ENCODE measurements around the gene SLC35D3.
"Not testable (repeated sequence)": the region's sequence is repeated elsewhere in the genome, so short reads cannot be mapped to it uniquely, and the experiment has no call there.

The SLC35D3 gene, protein sequence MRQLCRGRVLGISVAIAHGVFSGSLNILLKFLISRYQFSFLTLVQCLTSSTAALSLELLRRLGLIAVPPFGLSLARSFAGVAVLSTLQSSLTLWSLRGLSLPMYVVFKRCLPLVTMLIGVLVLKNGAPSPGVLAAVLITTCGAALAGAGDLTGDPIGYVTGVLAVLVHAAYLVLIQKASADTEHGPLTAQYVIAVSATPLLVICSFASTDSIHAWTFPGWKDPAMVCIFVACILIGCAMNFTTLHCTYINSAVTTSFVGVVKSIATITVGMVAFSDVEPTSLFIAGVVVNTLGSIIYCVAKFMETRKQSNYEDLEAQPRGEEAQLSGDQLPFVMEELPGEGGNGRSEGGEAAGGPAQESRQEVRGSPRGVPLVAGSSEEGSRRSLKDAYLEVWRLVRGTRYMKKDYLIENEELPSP

DNA sequence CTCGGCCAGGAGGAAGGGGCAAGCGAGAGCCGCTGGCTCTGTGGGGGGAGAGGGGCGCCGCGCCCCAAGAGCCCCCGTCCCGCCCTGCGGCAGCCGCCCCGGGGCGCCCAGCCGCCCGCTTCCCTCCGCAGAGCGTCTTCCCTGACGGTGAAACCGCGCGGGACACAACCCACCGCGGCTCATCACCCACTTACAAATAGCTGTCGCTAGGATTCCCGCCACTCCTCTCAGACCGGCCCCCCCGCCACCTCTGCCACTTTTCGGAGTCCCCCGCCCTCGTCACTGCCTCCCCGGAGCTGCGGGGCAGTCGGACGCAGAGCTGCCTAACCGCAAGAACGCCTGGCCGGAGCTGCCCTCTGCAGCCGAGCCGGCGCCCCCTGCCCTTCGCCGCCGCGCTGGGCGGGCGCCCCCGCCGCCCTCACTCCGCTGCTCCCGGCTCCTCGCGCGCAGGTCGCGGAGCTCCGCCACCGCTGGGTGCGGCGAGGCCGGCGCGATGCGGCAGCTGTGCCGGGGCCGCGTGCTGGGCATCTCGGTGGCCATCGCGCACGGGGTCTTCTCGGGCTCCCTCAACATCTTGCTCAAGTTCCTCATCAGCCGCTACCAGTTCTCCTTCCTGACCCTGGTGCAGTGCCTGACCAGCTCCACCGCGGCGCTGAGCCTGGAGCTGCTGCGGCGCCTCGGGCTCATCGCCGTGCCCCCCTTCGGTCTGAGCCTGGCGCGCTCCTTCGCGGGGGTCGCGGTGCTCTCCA lies at the start of gene SLC35D3:
Gene SLC35D3, plus strand, starts transcription at position 366 of the 749 bp plus-strand sequence. Its CDS starts 128 bp downstream, at position 494.
- no peak for DNase-seq (ENCODE audit: low read depth)

DNA sequence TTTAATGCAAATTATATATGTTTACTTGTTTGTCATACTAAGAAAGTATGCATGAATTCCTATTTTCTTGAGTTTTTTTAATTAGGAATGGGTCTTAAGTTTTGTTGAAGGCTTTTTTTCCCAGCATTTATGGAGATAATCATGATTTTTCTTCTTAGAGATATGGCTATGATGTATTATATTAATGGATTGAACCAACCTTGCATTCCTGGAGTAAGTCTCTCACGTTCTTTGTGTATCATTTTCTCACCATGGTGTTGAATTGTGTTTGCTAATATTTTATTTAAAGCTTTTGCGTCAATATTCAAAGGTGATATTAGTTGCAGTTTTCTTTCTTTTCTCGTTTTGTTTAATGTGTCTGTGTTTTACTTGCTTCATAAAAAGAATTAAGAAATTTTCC lies 48.4 kb upstream of the SLC35D3 start:
- no peak for DNase-seq (ENCODE audit: low read depth)

DNA sequence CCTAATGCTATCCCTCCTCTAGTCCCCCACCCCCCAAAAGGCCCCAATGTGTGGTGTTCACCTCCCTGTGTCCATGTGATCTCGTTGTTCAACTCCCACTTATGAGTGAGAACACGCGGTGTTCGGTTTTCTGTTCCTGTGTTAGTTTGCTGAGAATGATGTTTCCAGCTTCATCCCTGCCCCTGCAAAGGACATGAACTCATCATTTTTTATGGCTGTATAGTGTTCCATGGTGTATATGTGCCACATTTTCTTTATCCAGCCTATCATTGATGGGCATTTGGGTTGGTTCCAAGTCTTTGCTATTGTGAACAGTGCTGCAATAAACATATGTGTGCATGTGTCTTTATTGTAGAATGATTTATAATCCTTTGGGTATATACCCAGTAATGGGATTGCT lies 45.6 kb upstream of the SLC35D3 start:
- DNase-seq (ENCODE audit: low read depth) = not testable (repeated sequence)

DNA sequence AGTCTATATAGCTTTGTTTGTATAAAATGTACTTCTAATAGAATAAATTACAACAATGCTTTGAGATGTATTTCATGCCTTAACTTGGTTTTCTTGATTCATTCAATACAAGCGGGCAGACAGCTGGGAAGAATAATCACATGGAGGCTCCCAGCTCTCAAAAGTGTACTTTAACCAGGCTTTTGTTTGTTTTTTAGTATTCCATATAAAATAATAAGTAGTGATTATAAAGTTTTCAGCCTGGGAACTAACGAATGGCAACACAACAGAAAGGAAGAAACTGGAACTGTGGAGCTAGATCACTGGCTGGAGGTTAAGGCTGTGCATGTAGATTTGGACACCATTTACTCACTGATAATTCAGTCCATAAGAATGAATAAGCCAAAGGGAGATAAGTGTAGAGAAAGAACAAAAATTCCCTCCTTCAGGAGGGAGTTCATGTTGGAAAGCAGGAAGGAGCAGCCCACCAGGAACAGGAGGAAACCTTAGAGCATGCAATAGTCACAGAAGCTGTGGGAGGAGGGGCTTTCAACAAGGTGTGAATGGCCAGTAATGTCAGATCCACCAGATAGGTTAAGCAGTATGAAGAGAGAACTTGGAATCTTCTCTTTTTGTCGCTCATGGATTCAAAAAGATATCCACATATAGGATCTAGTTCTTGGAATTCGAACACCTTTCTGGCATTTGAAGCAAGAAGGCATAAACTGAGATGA lies 41.2 kb upstream of the SLC35D3 start:
- no peak for DNase-seq (ENCODE audit: low read depth)

DNA sequence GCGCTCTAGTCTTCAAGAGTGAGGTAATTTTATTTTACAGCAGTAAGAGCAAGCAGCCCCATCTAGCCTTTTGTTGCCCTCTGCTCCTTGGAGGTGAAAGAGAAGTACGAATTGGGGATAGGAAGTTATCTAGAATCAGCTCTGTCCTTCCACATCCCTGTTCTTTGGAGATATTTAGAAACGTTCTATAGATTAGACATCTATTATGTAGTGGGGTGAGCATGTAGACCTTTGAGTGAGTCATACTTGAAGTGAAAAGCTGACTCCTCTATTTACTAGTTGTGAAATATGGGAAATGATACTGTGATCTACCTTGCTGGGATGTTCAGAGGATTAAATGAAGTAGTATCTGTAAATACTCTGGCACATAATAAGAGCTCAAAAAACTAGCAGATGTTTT lies 36.0 kb upstream of the SLC35D3 start:
- no peak for DNase-seq (ENCODE audit: low read depth)

DNA sequence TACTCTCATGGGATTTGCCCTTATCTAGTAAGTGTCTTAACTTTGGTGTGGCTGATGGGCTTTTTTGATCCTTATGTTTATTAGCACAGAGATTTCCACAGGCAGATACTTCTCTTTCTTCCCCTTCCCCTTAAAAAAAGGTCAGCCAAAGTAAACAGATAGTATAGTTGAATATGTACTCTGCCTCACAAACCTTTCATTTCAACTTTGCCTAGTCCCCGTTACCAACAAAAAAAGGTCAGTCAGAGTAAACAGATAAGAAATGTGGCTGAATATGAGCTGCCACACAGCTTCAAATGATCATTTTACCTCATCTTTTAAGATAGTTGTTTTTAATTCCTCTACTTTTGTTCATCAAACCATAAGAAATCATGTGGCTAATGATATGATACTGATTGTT lies 34.1 kb upstream of the SLC35D3 start:
- DNase-seq (ENCODE audit: low read depth) = no peak

DNA sequence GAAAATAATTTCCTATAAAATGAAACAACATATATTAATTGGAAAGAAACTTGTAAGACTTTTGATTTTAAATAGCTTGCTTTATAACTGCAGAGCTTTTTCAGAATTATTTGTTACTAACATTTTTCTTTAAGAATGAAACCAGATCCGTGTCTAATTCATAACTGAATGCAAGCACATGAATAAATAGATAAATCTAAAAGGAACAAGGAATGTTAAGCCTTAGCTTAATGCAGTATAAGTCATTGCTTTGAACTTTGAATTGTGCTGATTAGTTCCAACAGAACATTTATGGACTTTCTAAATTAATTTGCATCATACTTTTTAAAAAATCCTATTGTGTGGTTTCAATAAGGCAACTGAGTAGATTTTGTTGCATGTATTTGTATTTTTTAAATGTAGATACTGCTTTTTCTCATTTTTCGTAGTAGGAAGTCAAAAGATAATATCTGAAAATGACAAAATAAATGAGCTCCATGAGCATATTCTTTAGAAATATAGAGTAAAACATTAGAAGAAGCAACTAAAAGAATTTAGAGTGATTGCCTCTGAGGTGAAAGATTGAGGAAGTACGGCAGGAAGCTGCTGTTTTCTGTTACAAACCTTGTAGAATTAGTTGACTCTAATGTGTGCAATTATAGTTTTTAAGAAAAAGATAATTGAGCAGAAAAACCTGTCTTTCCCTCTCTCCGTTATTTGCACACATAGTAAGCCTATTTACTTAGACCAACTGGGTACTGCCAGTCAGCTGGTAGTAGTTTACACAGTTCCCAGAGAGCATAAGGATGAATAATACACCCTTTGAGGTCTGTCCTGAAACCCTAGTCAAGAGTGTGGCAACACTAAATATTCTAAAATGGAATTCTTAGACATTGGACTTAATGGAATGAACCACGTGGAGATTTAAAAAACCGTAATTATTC lies 32.6 kb upstream of the SLC35D3 start:
- no peak for DNase-seq (ENCODE audit: low read depth)

DNA sequence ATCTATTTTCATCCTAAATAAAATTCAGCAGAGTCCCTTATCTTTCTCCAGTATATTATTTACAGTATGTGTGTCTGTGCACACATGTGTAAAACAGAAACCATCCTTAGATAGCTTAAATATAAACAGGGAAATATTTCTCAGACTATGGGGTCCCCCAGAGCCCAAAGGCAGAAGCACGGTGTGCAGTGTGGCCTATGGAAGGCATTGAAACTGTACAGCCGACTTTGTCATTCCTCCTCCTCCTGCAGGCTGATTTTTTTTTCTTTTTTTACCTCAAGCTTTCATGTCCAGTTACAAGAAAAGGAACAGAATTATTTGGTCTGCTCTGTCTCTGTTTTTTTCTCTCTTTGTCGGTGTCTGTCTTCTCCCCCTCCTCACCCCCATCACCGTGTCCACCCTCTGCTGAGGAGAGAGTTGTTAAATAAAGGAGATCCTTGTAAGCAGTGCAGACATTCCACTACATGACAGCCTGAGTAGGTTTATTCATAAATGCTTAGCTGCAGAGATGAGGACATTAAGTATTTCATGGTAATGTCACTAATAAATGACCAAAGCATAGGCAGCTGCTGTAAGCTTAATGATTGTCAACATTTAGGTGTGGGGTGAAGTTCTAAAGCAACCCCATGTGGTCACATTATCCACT lies 31.8 kb upstream of the SLC35D3 start:
- no peak for DNase-seq (ENCODE audit: low read depth)

DNA sequence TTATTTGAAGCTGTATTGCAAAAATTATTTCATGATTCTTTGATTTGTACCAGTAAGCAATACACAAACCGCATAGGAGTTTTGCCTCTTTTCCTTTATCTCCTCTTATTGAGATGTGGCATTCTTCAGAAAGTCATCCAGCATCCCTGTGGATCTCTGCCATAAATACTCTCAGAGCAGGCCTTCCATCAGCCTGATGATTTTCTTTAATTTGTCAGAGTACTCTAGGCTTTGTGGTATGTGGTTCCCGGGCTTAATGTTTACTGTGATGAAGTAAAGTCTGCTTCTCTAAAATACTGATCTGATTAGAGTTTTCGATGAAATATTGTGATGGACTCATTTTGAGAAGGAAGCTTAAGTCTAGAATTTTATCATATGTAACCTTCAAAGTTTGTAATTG lies 31.1 kb upstream of the SLC35D3 start:
- DNase-seq (ENCODE audit: low read depth) = no peak

DNA sequence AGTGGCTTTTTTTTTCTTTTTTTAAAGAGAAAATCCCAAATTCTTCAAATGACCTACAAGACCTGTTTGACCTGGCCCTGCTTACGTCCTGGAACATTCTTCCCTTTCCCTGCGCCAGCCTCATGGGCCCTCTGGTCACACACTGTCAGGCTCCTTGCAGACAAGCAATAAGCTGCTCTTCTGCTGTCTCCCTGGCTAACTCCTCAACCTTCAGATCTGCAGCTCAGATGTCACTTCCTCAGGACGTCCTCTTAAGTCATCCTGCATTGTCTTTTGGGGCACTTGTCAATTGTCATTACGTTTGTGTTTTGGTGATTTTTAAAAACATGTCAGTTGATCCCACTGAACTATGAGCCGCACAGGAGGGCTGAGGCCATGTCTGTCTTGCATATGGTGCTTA lies 28.9 kb upstream of the SLC35D3 start:
- DNase-seq (ENCODE audit: low read depth) = no peak

DNA sequence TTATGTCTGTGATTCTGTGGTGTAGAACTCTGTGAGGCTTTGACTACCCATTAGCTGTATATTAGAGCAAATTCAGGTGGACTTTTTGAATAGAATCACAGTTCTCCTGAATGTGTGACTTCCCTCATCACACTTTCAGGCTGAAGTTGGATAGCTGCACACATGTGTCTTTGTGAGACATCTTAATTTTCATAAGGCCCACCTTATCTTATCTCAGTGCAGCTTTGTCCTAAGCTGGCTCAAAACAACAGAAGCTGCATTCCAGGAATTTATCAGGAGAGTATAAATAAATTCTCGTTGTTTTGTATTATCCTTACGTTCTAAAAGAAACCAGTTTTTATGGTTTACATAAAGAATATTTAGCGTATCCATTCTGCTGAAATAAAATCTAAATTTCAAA lies 26.2 kb upstream of the SLC35D3 start:
- DNase-seq (ENCODE audit: low read depth) = no peak

DNA sequence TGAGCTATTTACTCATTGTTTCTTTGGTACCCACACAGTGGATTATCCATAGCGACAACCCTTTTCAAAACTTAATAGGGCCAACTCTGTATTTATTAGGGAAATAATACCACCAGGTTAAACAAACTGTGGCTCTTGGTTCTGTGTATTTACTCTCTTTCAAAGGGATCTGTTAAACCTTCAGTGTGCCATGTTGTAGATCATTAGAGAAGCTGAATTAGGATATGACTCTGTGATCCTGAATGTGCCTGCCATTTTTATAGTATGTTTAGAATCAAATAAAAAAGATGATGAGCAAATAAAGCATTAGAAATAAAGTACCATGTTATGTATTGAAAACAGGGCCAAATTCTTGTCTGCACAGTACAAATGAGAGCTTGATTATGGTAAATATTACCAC lies 25.0 kb upstream of the SLC35D3 start:
- DNase-seq (ENCODE audit: low read depth) = no peak

DNA sequence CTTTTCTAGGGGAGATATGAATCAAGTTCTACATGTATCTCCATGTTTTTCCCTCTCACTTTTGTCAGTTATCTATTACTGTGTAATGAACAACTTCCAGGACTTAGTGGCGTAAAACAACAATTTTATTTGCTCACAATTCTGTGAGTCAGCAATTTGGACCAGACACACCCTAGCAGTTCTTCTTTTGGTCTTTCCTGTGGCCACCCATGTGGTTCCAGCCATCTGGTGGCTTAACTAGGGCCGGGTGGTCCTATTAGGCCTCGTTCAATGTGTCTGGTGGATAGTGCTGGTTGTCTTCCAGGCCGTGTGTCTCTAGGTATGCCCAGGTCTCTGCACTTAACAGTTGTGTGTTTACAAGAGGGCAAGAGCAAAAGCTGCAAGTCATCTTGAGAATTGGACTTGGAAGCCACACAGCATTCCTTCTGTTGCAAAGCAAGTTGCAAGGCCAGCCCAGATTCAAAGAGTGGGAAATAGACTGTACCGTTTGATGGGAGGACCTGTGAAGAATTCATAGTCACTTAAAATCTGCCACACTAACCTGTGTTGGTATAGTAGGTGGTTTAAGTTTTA lies 20.8 kb upstream of the SLC35D3 start:
- no peak for DNase-seq (ENCODE audit: low read depth)

DNA sequence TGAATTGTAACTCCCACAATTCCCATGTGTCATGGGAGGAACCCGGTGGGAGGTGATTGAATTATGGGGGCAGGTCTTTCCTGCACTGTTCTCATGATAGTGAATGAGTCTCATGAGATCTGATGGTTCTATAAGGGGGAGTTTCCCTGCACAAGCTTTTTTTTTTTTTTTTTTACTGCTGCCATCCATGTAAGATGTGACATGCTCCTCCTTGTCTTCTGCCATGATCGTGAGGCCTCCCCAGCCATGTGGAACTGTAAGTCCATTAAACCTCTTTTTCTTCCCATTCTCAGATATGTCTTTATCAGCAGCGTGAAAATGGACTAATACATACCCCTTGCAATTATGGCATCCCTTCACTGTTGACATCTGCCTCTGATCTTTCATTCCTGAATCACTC lies 17.6 kb upstream of the SLC35D3 start:
- not testable (repeated sequence) for DNase-seq (ENCODE audit: low read depth)

DNA sequence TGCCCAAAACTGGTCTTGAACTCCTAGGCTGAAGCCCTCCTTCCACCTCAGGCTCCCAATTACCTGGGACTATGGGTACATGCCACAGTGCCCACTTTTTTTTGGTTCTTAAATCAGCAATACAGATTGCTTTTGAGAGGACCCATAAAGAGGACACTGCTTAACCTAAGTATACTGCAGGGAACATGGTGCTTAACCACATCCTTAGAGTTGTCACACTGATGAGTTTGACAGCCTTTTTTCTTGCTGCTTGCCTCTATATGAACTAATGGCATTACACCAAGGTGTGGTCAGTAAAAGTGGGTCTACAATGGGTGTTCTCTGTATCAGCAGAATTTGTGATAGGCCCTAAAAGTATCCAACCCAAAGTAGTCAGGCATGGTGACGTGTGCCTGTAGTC lies 7.2 kb upstream of the SLC35D3 start:
- no peak for DNase-seq (ENCODE audit: low read depth)

DNA sequence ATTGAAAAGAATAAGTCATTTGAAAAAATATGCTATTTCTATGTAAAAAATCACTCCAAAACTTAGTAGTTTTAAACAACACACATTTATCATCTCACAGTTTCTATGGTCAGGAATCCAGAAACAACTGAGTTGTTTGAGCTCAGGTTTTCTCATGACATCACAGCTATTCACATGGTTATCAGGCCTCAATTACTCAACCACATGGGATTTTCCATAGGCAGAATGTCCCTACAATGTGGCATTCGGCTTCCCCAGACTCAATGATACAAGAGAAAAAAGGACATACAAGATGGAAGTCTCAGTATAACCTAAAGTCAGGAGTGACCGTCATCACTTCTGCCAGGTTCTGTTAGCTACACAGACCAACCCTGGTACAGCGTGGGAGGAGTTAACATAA lies 3.4 kb upstream of the SLC35D3 start:
- DNase-seq (ENCODE audit: low read depth) = no peak

DNA sequence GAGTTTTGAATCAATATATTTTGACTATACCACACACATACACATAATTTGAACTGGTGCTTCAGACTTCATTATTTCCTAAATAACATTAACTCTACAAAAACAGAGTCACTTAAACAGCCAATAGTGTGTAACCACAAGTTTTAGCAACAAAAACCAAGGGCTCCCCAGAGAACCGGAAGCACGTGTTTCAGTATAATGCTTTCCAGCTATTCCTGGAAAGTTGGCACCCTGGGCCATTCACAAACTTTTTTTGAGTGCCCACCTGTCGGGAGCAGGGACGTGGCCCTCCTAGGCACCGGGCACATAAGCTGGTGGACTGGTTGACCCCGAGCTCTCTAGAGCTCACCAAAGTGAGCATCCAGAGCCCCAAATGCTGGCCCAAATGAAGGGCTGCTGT lies 1.9 kb upstream of the SLC35D3 start:
- no peak for DNase-seq (ENCODE audit: low read depth)

DNA sequence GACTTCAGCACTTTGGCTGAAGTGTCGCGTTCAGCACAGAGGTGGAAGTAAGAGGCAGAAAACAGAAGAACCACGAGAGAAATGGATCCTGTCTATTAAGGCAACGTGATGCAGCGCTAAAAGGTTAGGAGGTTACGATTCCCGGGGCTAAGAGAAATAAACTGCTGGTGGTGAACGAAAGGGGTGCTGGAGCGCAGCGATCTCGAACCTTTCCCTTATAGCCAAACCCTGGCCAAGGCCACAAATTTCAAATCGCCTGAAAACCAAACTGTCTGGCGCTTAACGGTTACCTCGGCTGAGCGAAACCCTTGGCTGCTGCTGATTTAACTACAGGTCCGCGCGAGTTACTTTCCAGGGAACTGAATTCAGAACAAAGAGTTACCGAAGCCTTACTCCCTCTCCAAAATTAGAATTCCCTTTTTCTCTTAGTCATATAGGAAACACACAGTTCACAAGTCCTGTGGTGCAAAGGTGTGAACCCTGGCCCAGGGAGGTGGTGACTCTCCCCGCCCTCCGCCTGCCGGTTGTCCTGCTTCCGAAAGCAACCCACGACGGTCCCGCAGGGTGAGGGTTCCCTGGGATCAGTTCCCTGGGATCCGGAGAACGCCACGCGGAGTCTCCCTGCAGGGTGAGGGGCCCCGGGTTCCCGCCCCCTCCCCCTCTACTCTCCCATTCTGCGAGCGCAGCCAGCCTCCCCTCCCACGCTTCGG lies 1.3 kb upstream of the SLC35D3 start:
- no peak for DNase-seq (ENCODE audit: low read depth)

DNA sequence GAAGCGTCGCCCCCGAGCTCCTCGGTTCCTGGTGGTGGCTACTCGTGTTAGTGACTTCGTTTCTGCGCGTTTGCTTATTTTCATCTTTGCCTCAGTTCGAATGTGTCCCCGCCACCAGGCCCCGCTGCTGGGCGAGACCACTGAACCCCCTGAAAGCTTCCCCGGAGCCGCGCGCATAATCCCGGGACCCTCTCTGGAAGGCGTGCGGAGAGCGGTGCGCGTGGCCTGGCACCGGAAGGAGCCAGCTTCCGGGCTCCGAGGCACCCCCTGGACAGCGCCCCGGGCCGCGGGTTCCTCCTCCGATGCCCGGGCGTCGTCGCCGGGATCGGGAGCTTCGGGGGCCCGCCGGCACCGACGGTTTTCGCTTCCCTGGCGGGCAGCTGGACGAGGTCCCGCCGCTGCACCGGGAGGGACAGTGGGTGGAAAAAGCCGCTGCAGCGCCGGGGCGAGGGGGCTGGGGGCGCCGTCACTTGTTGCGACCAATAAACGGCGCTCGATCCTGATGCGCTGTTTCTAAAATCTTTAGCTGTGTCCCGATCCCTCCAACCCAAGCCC lies 643 bp upstream of the SLC35D3 start:
- DNase-seq (ENCODE audit: low read depth) = no peak

DNA sequence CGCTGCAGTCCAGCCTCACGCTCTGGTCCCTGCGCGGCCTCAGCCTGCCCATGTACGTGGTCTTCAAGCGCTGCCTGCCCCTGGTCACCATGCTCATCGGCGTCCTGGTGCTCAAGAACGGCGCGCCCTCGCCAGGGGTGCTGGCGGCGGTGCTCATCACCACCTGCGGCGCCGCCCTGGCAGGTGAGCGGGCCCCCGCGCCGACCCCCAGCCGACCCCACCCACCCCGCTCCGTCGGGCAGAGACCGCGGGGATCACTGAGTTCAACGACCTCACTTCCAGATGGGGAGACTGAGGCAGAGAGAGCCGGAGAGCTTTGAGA lies 545 bp downstream of the SLC35D3 start:
- DNase-seq (ENCODE audit: low read depth) = no peak

Measured in stimulated activated CD4-positive, alpha-beta T cell treated with anti-CD3 and anti-CD28 coated beads, Interleukin-2, amount 100 ng/mL, for 4 hours (primary cell).